GM19025 (cell line): Measurements from ENCODE around the gene MYLK3.
A peak's percentile ranks its signal among the peaks of the same experiment; 100 is the strongest.
"Not testable (repeated sequence)": the region's sequence is repeated elsewhere in the genome, so short reads cannot be mapped to it uniquely, and the experiment has no call there.

Experiments
- ATAC-seq: cut with Tn5 transposase; IDR thresholded peaks from one replicate; pipeline ENCODE4 v1.9.1; 2021; ENCODE audit warnings: mild to moderate bottlenecking, low read depth, moderate library complexity; ENCODE audit not compliant: unreplicated experiment

MYLK3 gene

GRCh38 chr16:46693598-46693997 is 54.5 kb downstream of the MYLK3 start:
- no peak for ATAC-seq

GRCh38 chr16:46691726-46692125 is 56.4 kb downstream of the MYLK3 start:
- ATAC-seq: no peak

- no peak for ATAC-seq
These were observed 57.6 kb downstream of the MYLK3 start for GRCh38 chr16:46690281-46691178.

GRCh38 chr16:46689365-46690280 is 58.5 kb downstream of the MYLK3 start, which contains the start of gene ORC6:
Gene ORC6 (plus strand): TSS chr16:46689659. CDS start chr16:46689706, 47 bp downstream.
- ATAC-seq: peak; percentile 74

- ATAC-seq: peak; percentile 80
These were observed 59.3 kb downstream of the MYLK3 start, which contains the start of gene VPS35 for GRCh38 chr16:46688654-46689364. Gene VPS35 (minus strand): TSS chr16:46689178. CDS start chr16:46689133, 45 bp downstream.

- ATAC-seq: no peak
These were observed 60.0 kb downstream of the MYLK3 start for GRCh38 chr16:46688101-46688653.

GRCh38 chr16:46687486-46687885 is 60.7 kb downstream of the MYLK3 start:
- ATAC-seq: no peak

- no peak for ATAC-seq
These were observed 61.2 kb downstream of the MYLK3 start for GRCh38 chr16:46686815-46687473.

GRCh38 chr16:46681867-46682266 is 66.3 kb downstream of the MYLK3 start:
- not testable (repeated sequence) for ATAC-seq

GRCh38 chr16:46677943-46678342 is 70.2 kb downstream of the MYLK3 start:
- ATAC-seq: not testable (repeated sequence)

- ATAC-seq: peak; percentile 53
These were observed 74.7 kb downstream of the MYLK3 start for GRCh38 chr16:46673320-46674013.

- no peak for ATAC-seq
These were observed 86.0 kb downstream of the MYLK3 start for GRCh38 chr16:46662123-46662522.

- ATAC-seq: peak; percentile 89
These were observed 89.2 kb downstream of the MYLK3 start for GRCh38 chr16:46658925-46659324.
